T-helper 2 cell treated with Interferon-gamma antibody and Interleukin-4, amounts not matched to agents 5 μg/mL and 100 μg/mL, for 36 hours (primary cell): ENCODE results near the gene STXBP4.

ENCODE experiments used
- DNase-seq: peaks from one replicate; pipeline ENCODE4 v3.0.0; 2021; ENCODE audit warnings: low spot score
- H3K27ac Mint-ChIP-seq: one replicate; pipeline ENCODE4 v1.8.0; 2021; ENCODE audit warnings: mild to moderate bottlenecking, mixed read lengths
- H3K27me3 Mint-ChIP-seq: one replicate; pipeline ENCODE4 v1.8.0; 2021; ENCODE audit warnings: low read depth, mixed read lengths
- H3K36me3 Mint-ChIP-seq: one replicate; pipeline ENCODE4 v1.8.0; 2021; ENCODE audit warnings: low read depth, mixed read lengths
- H3K4me1 Mint-ChIP-seq: one replicate; pipeline ENCODE4 v1.8.0; 2021; ENCODE audit warnings: low read depth, mixed read lengths
- H3K4me3 Mint-ChIP-seq: one replicate; pipeline ENCODE4 v1.8.0; 2022; ENCODE audit warnings: mild to moderate bottlenecking, moderate library complexity, mixed read lengths
- H3K9me3 Mint-ChIP-seq: one replicate; pipeline ENCODE4 v1.8.0; 2021; ENCODE audit warnings: mixed read lengths

Gene STXBP4

DNA sequence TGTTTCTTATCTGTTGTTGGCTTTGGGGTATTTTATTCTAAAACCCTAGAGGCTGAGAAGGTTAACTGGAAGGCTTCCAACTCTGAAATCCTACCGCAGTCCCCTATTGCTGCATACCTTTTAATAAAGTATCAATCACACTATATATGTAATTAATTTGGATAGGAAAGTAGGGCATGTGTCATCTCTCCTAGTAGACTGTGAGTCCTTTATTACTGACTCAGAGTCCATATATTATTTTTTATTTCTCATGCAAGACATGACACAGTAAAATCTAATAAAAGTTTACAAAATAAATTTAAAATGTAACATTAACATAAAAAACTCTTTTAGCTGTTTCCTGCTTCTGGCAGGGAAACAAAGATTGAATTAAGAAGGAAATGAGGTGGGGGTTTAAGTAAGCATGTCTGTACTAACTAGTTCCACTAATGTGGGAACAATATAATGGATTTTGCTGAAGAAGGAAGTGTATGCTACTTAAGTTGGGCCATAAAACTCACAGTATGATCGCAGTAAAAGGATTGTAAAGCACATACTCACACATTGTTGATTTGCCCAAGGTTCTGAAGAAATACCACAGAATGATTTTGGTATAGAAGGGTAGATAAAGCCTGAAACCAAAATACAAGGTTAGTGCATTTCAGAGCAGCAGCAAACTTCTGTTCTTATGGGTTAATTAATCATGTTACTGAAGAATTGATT lies 198.6 kb downstream of the STXBP4 start:
- H3K27me3 Mint-ChIP-seq: no peaks in the 10 kb centered on the region
- H3K4me3 Mint-ChIP-seq: no peak overlapping the region
- H3K27ac Mint-ChIP-seq: no peak overlapping the region
- no peaks in the 10 kb centered on the region for H3K9me3 Mint-ChIP-seq
- H3K4me1 Mint-ChIP-seq: no peaks in the 10 kb centered on the region
- no peak for DNase-seq
- H3K36me3 Mint-ChIP-seq: no peaks in the 10 kb centered on the region

DNA sequence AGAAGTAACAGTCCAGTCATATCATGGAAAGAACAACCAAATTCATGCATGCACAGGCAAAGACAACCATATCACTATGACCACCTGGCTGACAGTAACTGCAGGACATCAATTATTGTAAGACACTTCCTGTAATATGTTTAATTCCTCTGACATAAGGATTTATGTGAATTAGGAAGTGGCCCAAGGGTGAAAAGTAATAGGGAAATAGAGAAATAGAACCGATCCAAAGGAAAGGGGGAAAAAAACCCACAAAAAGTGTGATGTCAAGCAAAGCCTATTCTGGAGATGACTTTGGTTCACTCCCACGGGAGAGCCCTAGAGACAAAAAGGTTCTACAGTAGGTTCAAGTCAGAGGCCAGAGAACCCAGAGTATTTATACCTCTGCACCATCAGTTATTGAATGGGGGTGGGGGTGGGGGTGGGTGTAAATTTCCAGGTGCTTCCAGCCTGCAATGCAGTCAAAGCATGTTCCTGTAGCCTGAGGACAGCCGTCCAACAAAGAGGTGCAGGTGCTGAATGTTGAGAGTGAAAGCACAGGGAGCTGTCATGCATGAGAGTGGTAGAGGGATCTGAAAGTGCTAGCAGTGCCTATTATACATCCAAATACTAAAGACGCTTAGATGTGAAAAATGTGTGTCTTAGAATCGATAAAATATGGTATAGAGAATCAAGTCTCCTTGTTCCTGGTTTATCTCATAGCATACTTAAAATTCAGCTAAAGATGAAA lies 200.6 kb downstream of the STXBP4 start:
- Mint-ChIP-seq H3K36me3 (no peaks in the 10 kb centered on the region), H3K4me1 (no peaks in the 10 kb centered on the region), H3K4me3 (no peak overlapping the region), H3K9me3 (peaks cover 1% of the 10 kb centered on the region), H3K27ac (no peak overlapping the region), H3K27me3 (no peaks in the 10 kb centered on the region)
- no peak for DNase-seq

DNA sequence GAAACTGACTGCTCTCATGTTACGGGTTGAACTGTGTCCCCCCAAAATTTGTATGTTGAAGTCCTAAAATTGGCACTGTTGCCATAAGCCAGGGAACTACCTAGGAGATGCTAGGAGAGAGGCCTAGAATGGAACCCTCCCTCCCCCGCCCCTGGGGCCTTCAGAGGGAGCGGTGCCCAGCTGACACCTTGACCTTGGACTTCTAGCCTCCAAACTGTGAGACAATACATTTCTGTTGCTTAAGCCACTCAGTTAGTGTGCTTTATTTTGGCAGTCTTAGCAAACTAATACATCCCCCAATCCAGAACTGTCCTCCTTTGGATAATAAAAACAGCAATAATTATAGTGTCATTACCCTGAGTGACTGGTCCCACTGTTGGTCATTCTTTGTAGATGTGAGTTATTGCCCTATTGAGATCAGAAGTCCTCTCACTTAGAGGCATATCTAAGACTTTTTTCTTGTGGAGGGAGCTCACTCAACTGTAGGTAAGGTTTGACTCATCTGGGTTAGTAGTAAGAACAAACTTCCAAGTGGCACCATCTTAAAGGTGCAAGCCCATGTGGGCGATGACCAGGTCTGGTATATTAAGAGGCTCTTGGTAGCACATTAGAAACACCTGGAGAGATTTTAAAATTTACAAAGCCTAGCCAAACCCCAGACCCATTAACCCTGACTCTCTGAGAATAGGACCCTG lies 203.2 kb downstream of the STXBP4 start:
- no peak for DNase-seq
- H3K4me3 Mint-ChIP-seq: no peak overlapping the region
- H3K27ac Mint-ChIP-seq: no peak overlapping the region
- no peaks in the 10 kb centered on the region for H3K27me3 Mint-ChIP-seq
- H3K9me3 Mint-ChIP-seq: peaks cover 6% of the 10 kb centered on the region
- no peaks in the 10 kb centered on the region for H3K4me1 Mint-ChIP-seq
- H3K36me3 Mint-ChIP-seq: no peaks in the 10 kb centered on the region

DNA sequence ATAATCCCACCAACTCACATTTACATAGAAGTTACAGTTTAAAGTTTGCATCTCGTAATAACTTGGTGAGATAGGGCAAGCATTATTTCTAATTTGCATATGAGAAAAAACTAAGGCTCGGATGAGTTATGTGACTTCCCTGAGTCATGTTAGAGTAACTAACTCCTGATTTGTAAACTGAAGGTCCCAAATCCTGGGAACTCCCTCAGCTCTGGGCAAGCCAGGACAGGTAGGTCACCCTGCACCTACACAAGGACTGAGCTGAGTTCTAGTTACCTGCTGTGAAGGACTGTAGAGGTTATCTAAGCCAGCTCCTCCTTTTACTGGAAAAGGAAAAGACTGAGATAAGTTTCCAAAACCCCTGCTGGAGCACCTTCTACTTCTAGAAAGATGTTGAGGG lies 204.0 kb downstream of the STXBP4 start:
- Mint-ChIP-seq H3K27me3 (no peaks in the 10 kb centered on the region), H3K4me3 (no peak overlapping the region), H3K27ac (no peak overlapping the region), H3K9me3 (peaks cover 6% of the 10 kb centered on the region), H3K4me1 (no peaks in the 10 kb centered on the region), H3K36me3 (no peaks in the 10 kb centered on the region)
- no peak for DNase-seq

DNA sequence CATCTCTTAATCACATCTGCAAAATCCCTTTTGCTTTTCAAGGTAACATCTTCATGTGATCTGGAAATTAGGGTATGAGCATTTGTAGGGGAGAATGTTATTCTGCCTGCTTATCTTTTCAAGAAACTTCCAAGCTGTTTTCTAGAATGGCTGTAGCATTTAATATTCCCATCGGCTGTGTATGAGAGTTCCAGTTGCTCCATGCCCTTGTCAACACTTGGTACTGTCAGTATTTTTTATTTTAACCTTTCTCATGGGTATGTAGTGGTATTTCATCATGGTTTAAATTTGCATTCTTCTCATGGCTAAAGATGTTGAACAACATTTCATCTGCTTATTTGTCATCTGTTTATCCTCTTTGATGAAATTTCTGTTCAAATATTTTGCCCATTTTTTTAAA lies 205.6 kb downstream of the STXBP4 start:
- peaks cover 6% of the 10 kb centered on the region for H3K9me3 Mint-ChIP-seq
- H3K36me3 Mint-ChIP-seq: no peaks in the 10 kb centered on the region
- no peaks in the 10 kb centered on the region for H3K4me1 Mint-ChIP-seq
- no peak for DNase-seq
- no peak overlapping the region for H3K4me3 Mint-ChIP-seq
- H3K27ac Mint-ChIP-seq: no peak overlapping the region
- H3K27me3 Mint-ChIP-seq: no peaks in the 10 kb centered on the region

DNA sequence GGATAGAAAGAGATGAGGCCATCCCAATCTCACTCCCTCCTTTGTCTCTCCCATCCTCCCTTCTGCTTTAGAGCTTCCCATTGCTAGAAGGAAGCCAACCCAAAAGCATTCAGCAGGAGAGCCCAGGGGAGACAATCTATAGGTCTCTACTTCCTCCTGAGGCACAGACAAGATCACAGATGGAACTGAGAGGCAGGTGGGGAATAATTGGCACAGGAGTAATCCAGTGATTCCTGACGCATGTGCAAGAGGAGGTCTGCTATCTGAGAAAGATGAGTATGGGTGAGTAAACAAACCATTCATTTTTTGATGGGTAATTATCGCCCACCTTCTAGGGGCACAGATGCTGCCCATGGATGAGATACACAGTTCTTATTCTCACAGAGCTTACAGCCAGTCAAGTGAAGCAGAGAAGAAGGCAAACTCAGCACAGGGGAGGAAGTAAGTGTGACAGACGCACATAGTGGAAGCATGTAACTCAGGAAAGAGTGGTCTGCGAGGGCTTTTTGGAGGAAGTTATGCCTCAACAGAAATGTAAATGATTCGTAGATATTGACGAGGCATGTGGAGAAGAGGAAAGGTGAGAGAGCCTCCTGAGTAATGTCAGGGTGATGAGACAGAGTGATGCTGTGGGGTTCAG lies 207.3 kb downstream of the STXBP4 start:
- Mint-ChIP-seq H3K36me3 (no peaks in the 10 kb centered on the region), H3K27me3 (no peaks in the 10 kb centered on the region), H3K4me1 (no peaks in the 10 kb centered on the region), H3K27ac (no peak overlapping the region), H3K9me3 (peaks cover 6% of the 10 kb centered on the region), H3K4me3 (no peak overlapping the region)
- no peak for DNase-seq

DNA sequence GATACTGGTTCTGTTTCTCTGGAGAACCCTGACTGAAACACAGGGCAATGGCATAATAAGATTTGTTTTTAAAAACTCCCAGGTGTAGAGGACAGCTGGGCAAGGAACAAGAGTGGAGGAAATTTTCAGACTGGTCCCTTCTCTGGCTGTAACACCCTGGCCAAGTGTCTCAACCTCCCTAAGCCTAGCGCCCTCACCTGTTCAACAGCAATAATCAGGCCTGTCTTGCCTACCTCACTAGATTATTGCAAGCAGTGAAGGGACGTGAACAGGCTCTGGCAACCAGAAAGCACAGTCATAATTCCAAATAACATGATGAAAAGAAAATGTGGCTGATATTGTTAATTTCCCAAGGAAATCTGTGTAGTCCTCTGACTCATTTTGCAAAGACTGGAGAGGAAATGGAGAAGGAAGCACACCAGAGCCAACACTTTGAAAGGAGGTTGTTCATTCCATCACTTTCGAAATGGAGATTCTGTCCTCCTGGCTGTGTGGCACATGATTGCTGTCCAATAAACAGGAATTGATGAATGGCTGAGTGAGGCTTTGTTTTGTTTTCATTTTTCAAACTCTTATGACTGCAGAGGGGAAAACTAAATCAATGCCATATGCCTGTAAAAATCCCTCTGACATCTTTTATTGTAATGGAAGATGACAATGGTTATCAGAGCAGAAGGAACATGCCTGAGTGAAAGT lies 208.7 kb downstream of the STXBP4 start:
- no peak for DNase-seq
- H3K27me3 Mint-ChIP-seq: peaks cover 4% of the 10 kb centered on the region
- H3K4me1 Mint-ChIP-seq: no peaks in the 10 kb centered on the region
- peaks cover 6% of the 10 kb centered on the region for H3K9me3 Mint-ChIP-seq
- H3K4me3 Mint-ChIP-seq: no peak overlapping the region
- H3K27ac Mint-ChIP-seq: no peak overlapping the region
- H3K36me3 Mint-ChIP-seq: no peaks in the 10 kb centered on the region

DNA sequence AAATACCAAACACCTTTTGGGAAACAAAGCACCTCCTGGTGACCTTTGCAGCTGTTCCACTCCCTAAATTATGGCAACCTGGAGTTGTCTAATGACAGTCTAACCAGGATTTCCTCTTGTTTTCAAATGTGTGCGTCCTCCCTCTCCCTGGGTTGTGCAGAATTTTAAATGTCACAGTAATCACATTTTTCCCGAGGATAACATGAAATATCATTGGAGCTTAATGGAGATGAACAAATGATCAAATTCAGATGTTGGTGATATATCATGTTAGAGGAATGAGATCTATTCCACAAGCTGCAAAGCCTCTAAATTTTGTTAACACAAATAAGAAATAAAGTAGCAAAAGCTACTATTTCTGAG lies 209.3 kb downstream of the STXBP4 start:
- H3K9me3 Mint-ChIP-seq: peaks cover 6% of the 10 kb centered on the region
- no peaks in the 10 kb centered on the region for H3K4me1 Mint-ChIP-seq
- no peaks in the 10 kb centered on the region for H3K36me3 Mint-ChIP-seq
- H3K27ac Mint-ChIP-seq: no peak overlapping the region
- no peak for DNase-seq
- no peak overlapping the region for H3K4me3 Mint-ChIP-seq
- H3K27me3 Mint-ChIP-seq: peaks cover 8% of the 10 kb centered on the region

DNA sequence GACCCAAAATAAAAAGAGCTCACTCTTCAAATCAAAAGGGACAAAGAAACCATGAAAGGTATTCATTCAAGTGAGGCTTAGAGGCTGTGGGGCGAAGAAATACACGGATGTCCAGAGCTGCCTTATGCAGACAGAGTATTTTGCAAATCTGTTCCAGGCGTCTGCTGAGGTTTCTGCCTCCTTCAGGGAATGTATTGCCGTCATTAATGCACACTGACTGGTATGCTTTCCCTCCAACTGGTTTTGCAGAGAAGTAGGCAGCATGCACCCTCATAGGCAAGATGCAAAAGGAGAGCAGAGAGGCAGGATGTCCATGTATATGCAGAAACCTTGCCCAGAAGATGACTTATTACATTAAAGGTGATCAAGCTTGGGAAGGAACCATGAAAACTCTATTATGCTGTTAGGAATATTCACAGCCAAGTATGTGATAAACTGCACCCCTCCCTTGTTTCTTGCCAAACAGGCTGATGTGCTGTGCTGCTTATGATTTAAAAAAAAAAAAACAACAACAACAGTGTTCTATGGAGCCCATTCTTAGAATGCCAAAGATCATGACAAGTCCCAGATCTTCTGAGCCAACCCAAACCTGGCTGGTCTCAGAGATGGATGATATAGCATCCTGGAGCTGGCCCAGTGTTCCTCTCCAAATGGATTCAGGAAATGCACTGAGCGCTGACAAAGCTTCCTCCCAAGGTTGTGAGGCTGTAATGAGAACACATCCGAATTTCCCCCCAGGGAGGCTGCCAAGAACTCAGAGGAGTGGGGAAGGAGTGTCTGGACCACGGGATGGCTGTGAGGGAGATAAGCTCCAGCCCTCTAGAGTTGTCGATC lies 218.6 kb downstream of the STXBP4 start:
- H3K27me3 Mint-ChIP-seq: peaks cover 22% of the 10 kb centered on the region
- no peak overlapping the region for H3K27ac Mint-ChIP-seq
- no peaks in the 10 kb centered on the region for H3K36me3 Mint-ChIP-seq
- no peaks in the 10 kb centered on the region for H3K9me3 Mint-ChIP-seq
- DNase-seq: no peak
- no peaks in the 10 kb centered on the region for H3K4me1 Mint-ChIP-seq
- H3K4me3 Mint-ChIP-seq: no peak overlapping the region

DNA sequence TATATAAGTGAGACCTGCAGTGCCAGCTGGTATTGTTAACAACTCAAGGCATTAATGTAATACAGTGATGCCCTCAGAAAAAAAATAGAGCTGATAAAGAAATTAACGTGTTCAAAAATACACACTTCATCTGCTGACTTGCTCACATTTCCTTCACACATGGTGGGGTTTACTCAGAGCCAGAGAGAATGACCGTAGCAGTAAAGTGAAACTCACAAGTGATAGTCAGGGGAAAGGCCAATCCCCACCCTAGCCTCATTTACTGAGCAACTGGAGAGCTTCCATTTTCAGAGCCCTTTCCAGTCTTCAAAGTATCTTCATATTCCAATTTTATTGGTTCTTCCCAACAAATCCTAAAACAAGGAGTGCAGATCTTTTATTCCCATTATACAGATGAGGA lies 222.2 kb downstream of the STXBP4 start:
- no peak for DNase-seq
- Mint-ChIP-seq H3K27ac (no peak overlapping the region), H3K36me3 (no peaks in the 10 kb centered on the region), H3K9me3 (no peaks in the 10 kb centered on the region), H3K27me3 (peaks cover 20% of the 10 kb centered on the region), H3K4me3 (no peak overlapping the region), H3K4me1 (no peaks in the 10 kb centered on the region)

DNA sequence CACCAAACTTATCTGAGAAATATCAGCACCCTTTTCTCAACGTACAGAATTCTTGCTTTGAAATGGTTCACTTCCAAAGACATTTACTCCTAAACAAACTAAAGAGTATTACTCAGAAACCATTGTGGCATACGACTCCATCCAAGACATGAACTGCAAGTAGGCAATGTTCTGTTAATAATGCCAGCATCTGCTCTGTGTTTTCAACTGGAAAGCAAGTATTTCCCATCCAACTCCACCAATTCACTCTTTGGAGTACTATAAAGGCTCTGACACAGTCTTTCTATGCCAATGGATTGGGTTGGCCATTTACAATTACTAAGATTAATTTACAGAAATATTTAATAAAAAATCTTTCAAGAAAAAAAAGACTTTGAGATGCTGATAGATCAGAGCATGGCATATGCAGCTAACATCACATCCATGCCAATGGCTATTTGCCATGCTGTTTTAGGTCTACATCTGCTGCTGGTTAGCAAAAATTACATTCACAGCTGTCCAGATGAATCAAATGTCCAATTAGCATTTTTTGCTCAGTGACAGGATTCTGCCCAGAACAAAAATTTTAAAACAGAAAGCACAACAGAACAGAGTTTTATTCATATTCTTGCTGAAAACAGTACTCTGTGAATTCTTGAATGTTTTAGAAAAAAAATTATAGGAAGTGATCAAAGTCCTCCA lies 230.3 kb downstream of the STXBP4 start:
- Mint-ChIP-seq H3K36me3 (no peaks in the 10 kb centered on the region), H3K27ac (no peak overlapping the region), H3K4me3 (no peak overlapping the region), H3K9me3 (peaks cover 1% of the 10 kb centered on the region), H3K27me3 (peaks cover 29% of the 10 kb centered on the region), H3K4me1 (no peaks in the 10 kb centered on the region)
- no peak for DNase-seq

DNA sequence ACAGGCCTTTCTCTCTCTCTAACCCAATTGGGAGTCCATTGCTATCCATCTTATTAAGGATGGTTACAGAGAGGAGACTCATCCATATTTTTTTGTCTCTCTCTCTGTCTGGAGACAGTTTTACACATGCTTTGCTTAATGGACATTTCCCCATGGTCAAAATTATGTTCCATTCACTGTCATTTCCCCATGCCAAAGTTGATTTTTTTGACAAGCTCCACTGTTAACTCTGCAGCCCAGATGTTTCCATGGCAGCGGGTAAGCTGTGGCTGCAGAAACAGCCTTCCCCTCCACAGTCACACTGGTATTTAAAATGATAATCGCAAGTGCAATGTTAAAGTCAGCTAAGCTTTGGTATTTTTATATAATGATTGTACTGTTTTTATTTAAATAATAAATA lies 232.3 kb downstream of the STXBP4 start:
- H3K4me1 Mint-ChIP-seq: no peaks in the 10 kb centered on the region
- DNase-seq: no peak
- H3K9me3 Mint-ChIP-seq: peaks cover 6% of the 10 kb centered on the region
- no peak overlapping the region for H3K27ac Mint-ChIP-seq
- H3K36me3 Mint-ChIP-seq: no peaks in the 10 kb centered on the region
- peaks cover 30% of the 10 kb centered on the region for H3K27me3 Mint-ChIP-seq
- no peak overlapping the region for H3K4me3 Mint-ChIP-seq
